GM12801 (cell line): ENCODE measurements around the gene CEP68.

Experiments
- TF ChIP-seq, protein P1 (sequence below): IDR thresholded peaks from one replicate; pipeline ENCODE4 v1.5.1; 2011; ENCODE audit warnings: control low read depth; ENCODE audit not compliant: insufficient read length; ENCODE audit errors: extremely low read depth

CEP68 gene

DNA sequence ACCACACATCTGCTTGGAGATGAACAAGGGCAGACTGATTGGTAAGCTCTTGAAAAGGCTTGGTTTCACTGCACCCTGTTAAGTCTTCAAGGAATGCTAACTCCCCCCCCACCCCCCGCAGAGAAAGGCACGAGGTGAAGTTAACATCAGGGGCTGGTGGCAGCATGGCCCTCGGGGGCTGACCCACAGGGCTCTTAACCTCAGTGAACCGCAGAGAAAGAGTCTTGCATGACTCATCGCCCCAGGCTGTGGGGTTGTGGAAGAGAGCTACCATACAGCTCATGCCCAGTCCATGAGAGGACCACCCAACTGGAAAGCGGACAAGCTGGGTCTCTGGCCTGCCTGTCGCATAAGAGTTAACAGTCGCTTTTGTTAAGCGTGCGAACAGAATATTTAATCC is 10.6 kb upstream of the CEP68 start:
- TF ChIP-seq, protein P1, sequence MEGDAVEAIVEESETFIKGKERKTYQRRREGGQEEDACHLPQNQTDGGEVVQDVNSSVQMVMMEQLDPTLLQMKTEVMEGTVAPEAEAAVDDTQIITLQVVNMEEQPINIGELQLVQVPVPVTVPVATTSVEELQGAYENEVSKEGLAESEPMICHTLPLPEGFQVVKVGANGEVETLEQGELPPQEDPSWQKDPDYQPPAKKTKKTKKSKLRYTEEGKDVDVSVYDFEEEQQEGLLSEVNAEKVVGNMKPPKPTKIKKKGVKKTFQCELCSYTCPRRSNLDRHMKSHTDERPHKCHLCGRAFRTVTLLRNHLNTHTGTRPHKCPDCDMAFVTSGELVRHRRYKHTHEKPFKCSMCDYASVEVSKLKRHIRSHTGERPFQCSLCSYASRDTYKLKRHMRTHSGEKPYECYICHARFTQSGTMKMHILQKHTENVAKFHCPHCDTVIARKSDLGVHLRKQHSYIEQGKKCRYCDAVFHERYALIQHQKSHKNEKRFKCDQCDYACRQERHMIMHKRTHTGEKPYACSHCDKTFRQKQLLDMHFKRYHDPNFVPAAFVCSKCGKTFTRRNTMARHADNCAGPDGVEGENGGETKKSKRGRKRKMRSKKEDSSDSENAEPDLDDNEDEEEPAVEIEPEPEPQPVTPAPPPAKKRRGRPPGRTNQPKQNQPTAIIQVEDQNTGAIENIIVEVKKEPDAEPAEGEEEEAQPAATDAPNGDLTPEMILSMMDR, result no peak

- TF ChIP-seq, protein P1, result no peak
Measured at GRCh38 chr2:65046633-65047407, 9.4 kb upstream of the CEP68 start.

- TF ChIP-seq, protein P1, result no peak
Measured at GRCh38 chr2:65049010-65049639, 7.1 kb upstream of the CEP68 start.

GRCh38 chr2:65050931-65051330 is 5.3 kb upstream of the CEP68 start:
- TF ChIP-seq, protein P1, result no peak

DNA sequence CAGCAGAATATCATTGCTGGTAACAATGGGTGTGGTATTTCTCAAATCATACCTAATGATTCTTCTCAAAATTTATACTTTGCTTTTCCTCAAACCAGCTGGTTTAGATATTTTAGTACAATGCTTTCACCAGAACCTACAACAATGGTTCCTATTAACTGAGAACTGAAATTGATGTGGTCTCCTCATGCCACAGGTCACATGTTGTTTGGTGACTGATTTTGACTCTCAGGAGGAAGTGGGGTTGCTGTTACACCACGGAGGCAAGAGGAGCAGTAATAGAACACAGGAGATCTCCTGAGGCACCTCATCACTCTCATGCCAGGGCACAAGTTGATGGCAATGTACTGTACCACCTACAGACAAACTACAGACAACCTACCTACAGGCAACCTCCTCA is 3.0 kb upstream of the CEP68 start:
- TF ChIP-seq, protein P1, result no peak

- TF ChIP-seq, protein P1, result no peak
Measured at GRCh38 chr2:65054749-65055421, 1.3 kb upstream of the CEP68 start.

- TF ChIP-seq, protein P1, result no peak
Measured at GRCh38 chr2:65055422-65056214, 598 bp upstream of the CEP68 start.
